ENCODE results near the gene NUP107. TPM values are rescaled to one million over a fixed set of nuclear protein-coding genes. Genes with fewer than 3 reads are reported as not detected.

NUP107 gene
- total RNA-seq, 1 experiment from 2014 or later = 99.0 TPM

GRCh38 chr12:68776976-68777610 lies 90.3 kb downstream of the NUP107 start:
- no TSS peak for BruUV-seq (replicated peaks)
- DNase-seq (ENCODE audit: low read depth, low spot score) (no peak), ATAC-seq (no peak)

More at GRCh38 chr12:68776976-68777610, 90.3 kb downstream of the NUP107 start:
- Histone ChIP-seq H3K4me2 (ENCODE audit: low read length) (no peak overlapping the region), H3K9ac (ENCODE audit: low read length) (no peak overlapping the region), H2AFZ (ENCODE audit: low read depth, low read length, poor library complexity, severe bottlenecking) (no peak overlapping the region), H3K36me3 (ENCODE audit: control insufficient read depth in 1 of 2, insufficient read depth in 2 of 2, low read length in 2 of 2) (no peaks in the 10 kb centered on the region), H4K20me1 (ENCODE audit: insufficient read depth) (no peaks in the 10 kb centered on the region), H3K79me2 (ENCODE audit: insufficient read depth, low read length) (no peaks in the 10 kb centered on the region), H3K27ac (ENCODE audit: low read depth, low read length) (no peak overlapping the region), H3K4me1 (ENCODE audit: control insufficient read depth in 1 of 2, insufficient read depth in 2 of 2, low read length in 2 of 2) (no peaks in the 10 kb centered on the region), H3K9me3 (ENCODE audit: control insufficient read depth in 1 of 2, insufficient read depth in 1 of 2, low read depth in 1 of 2, low read length in 2 of 2) (no peaks in the 10 kb centered on the region), H3K4me3 (replicated peaks in 1 of 2; ENCODE audit: low read depth in 1 of 2, low read length in 2 of 2) (no peak overlapping the region), H3K9me2 (ENCODE audit: insufficient read depth) (no peaks in the 10 kb centered on the region), H3K27me3 (ENCODE audit: insufficient read depth, low read length) (no peaks in the 10 kb centered on the region)
- intact Hi-C loops (cut with micrococcal nuclease) = no loop called here
- POLR2A ChIA-PET = no interaction called here
- TF ChIP-seq SIN3A (IDR thresholded peaks at IDR 0.05; ENCODE audit: low read depth) (no peak), EGR1 (IDR thresholded peaks at IDR 0.05; ENCODE audit: low read depth) (no peak), RAD21 (IDR thresholded peaks at IDR 0.05; ENCODE audit: low read depth) (no peak), FOSL1 (IDR thresholded peaks at IDR 0.05; ENCODE audit: low read depth) (no peak), ATF3 (IDR thresholded peaks at IDR 0.05) (no peak), EZH2phosphoT487 (IDR thresholded peaks at IDR 0.05; ENCODE audit: borderline replicate concordance) (no peak), SP1 (IDR thresholded peaks at IDR 0.05; ENCODE audit: low read depth) (no peak), ZBTB33 (IDR thresholded peaks at IDR 0.05; ENCODE audit: extremely low read depth, insufficient replicate concordance, low read length) (no peak), ZFX (IDR thresholded peaks at IDR 0.05) (no peak), POLR2A (IDR thresholded peaks at IDR 0.05; ENCODE audit: borderline replicate concordance, extremely low read depth, insufficient read depth, insufficient read length) (no peak), REST (IDR thresholded peaks at IDR 0.05; ENCODE audit: low read depth) (no peak), CTCF (IDR thresholded peaks at IDR 0.05 in 2 of 3, conservative IDR thresholded peaks at IDR 0.05 in 1 of 3; ENCODE audit: borderline replicate concordance in 1 of 3, insufficient read depth in 1 of 3, low read depth in 2 of 3, low read length in 2 of 3) (no peak)
- RAD21 ChIA-PET (ENCODE audit: low non-redundant PET in 1 of 2, low total read pairs in 2 of 2, uncharacterized antibody in 2 of 2, unreplicated experiment in 2 of 2) = no interaction called here
- CTCF ChIA-PET = no interaction called here
